BJ (cell line): ENCODE data around the gene HMGN1. TPM values are rescaled to one million over a fixed set of nuclear protein-coding genes. Genes with fewer than 3 reads are reported as not detected.

Source experiments
- CTCF ChIA-PET: fragments of 350-600 bp; formaldehyde crosslinking; extraction: SDS; loops from one replicate; lab custom pipeline; 2021; ENCODE audit warnings: antibody characterized with exemption, inconsistent platforms; lab: Yijun Ruan, JAX
- POLR2A ChIA-PET: fragments of 300-600 bp; sonication (Branson Sonifier 250); formaldehyde crosslinking; extraction: SDS; loops from one replicate; lab custom pipeline; 2021; ENCODE audit warnings: antibody characterized with exemption; lab: Charles Lee
- DNase-seq: peaks from one replicate; pipeline ENCODE4 v3.0.0-alpha.2; 2011; ENCODE audit warnings: low read depth
- H3K27me3 ChIP-seq: 2 replicates; pipeline ENCODE4 v1.6.0; 2011; ENCODE audit warnings: low read length; ENCODE audit not compliant: control insufficient read depth, insufficient read depth
- H3K36me3 ChIP-seq: 2 replicates; pipeline ENCODE4 v1.5.1; 2011; ENCODE audit warnings: low read length; ENCODE audit not compliant: control insufficient read depth, insufficient read depth
- H3K4me3 ChIP-seq: 2 replicates; pipeline ENCODE4 v1.5.1; 2011; ENCODE audit warnings: low read depth, mild to moderate bottlenecking, control low read depth, low read length
- polyA minus RNA-seq: library from RNA; depleted of rRNA, polyadenylated mRNA; stranded (reverse); fragments of >200 nt; gene quantifications from 2 replicates; pipeline ENCODE4 v1.2.3, GENCODE V29; 2011; rRNA and poly(A)+ RNA removed
- polyA plus RNA-seq: library from polyadenylated mRNA; depleted of rRNA; stranded (reverse); fragments of >200 nt; gene quantifications from 2 replicates; pipeline ENCODE4 v1.2.3, GENCODE V29; 2011; rRNA removed
- TF ChIP-seq, protein P1 (sequence below): IDR thresholded peaks from 2 replicates; pipeline ENCODE4 v1.5.1; 2011; ENCODE audit warnings: low read depth, mild to moderate bottlenecking, control low read depth, inconsistent platforms, low read length, moderate library complexity; ENCODE audit not compliant: insufficient read depth

The HMGN1 gene, protein sequence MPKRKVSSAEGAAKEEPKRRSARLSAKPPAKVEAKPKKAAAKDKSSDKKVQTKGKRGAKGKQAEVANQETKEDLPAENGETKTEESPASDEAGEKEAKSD
- polyA plus RNA-seq = 56.6 and 164 TPM in 2 replicates
- 25.8 and 27.1 TPM in 2 replicates for polyA minus RNA-seq

- H3K36me3 ChIP-seq = peaks cover 6% of the 10 kb centered on the region
- TF ChIP-seq, protein P1, sequence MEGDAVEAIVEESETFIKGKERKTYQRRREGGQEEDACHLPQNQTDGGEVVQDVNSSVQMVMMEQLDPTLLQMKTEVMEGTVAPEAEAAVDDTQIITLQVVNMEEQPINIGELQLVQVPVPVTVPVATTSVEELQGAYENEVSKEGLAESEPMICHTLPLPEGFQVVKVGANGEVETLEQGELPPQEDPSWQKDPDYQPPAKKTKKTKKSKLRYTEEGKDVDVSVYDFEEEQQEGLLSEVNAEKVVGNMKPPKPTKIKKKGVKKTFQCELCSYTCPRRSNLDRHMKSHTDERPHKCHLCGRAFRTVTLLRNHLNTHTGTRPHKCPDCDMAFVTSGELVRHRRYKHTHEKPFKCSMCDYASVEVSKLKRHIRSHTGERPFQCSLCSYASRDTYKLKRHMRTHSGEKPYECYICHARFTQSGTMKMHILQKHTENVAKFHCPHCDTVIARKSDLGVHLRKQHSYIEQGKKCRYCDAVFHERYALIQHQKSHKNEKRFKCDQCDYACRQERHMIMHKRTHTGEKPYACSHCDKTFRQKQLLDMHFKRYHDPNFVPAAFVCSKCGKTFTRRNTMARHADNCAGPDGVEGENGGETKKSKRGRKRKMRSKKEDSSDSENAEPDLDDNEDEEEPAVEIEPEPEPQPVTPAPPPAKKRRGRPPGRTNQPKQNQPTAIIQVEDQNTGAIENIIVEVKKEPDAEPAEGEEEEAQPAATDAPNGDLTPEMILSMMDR = no peak
- no peak for DNase-seq
- CTCF ChIA-PET = interaction anchor here (0.6 to 2.4 kb wide), 5 partner anchors 14 to 85 kb away, joined by 3 to 7 read pairs (median 4); no protein-coding TSS in a partner anchor
- POLR2A ChIA-PET = no interaction called here
- no peaks in the 10 kb centered on the region for H3K27me3 ChIP-seq
- H3K4me3 ChIP-seq = peak within 1 kb of the TSS; percentile 91
These were observed at the start of gene HMGN1 for GRCh38 chr21:39348355-39349210. HMGN1 (minus strand) TSS chr21:39349088; CDS start chr21:39348917, 171 bp downstream.

DNA sequence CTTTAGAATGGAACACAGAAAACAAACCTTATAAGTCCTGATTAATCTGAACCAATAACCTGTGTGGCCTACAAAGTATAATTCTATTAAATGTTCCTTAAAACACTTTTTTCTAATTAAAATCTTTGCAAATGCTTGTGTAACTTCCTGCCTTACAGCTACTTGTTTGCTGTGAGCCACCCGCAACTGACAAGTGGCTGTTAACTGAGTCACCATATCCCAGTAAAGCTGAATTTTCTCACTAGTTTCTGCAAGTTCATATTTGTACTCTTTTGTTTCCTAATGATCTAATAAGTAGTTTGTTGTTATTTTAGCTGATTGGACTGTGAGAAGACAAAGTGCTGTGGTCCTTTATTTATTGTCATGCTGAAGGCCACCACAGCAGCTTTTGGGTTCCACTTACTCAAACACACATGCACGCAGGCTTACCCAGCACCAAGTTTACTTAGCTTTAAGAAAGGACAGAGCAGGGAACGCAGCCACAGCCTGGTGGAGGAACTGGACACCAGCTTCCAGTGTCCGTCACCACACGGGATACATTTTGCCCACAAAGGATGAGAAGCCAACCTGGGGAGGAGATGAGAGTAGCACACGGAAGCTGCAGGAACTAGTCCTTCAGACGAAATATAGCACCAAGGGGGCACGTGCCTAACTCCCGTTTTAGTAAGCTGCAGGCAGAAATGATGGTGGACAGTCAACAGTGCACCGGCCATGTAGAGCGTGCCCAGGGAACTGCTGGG lies 48.9 kb upstream of the HMGN1 start:
- DNase-seq = no peak
- H3K36me3 ChIP-seq = peaks cover 17% of the 10 kb centered on the region
- no peak overlapping the region for H3K4me3 ChIP-seq
- CTCF ChIA-PET = interaction anchor here (1.1 to 2.4 kb wide), 2 partner anchors 7 to 10 kb away, joined by 3 to 6 read pairs; no protein-coding TSS in a partner anchor
- H3K27me3 ChIP-seq = no peaks in the 10 kb centered on the region
- TF ChIP-seq, protein P1 = no peak
- POLR2A ChIA-PET = no interaction called here

DNA sequence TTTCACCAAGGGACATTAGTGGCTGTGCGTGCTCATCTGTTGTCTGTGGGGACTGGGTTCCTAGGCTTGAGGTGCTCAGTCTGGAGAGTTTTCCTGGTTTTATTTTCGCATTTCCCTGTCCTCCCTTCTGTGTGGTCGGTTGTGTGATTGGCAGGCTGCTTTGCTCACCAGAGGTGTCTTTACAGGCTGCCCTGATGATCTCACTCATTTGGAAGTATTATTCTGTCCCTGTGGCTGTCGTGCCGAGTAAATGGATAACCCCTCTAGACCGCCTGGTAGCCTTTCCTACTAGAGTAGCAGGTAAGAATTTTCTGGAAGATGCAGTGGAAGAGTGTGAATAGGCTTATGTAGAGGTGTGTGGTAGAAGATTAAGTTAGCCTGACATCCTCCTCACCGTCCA lies 44.1 kb upstream of the HMGN1 start:
- POLR2A ChIA-PET = no interaction called here
- Histone ChIP-seq H3K36me3 (peaks cover 26% of the 10 kb centered on the region), H3K27me3 (no peaks in the 10 kb centered on the region), H3K4me3 (no peak overlapping the region)
- no peak for DNase-seq
- TF ChIP-seq, protein P1 = no peak
- CTCF ChIA-PET = interaction anchor here (0.6 to 3.4 kb wide), 3 partner anchors 10 to 49 kb away, joined by 3 to 14 read pairs (median 12); no protein-coding TSS in a partner anchor

GRCh38 chr21:39390212-39390765 lies 41.4 kb upstream of the HMGN1 start:
- Histone ChIP-seq H3K27me3 (no peaks in the 10 kb centered on the region), H3K36me3 (peaks cover 20% of the 10 kb centered on the region), H3K4me3 (no peak overlapping the region)
- DNase-seq = no peak
- TF ChIP-seq, protein P1 = no peak
- ChIA-PET POLR2A (no interaction called here), CTCF (interaction anchor here (0.5 to 3.4 kb wide), 4 partner anchors 9 to 131 kb away, joined by 3 to 14 read pairs (median 9); no protein-coding TSS in a partner anchor)
